Measurements from ENCODE around the gene MAN1A1.
A peak's percentile ranks its signal among the peaks of the same experiment; 100 is the strongest.

Gene MAN1A1

DNA sequence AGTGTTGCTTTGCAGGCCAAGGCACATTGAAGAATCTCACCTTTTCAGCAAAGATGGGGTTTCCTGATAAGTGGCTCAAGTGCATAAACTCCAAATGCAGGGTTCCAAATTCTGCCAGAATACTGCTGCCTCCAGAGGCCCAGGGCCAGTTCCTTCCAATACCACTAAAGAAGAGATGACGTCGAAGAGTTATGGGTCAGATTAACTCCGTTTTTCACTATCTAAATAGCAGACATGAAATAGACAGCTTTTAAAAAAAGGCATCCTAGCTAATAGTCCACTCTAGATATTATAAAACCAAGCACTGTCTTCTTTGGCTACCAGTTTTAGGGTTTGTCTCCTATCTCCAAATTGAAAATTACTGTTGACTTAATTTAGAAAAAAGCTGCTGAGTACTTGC is 144.8 kb downstream of the MAN1A1 start:
- no peak for TF ChIP-seq GATA1 (IDR thresholded peaks at IDR 0.05; ENCODE audit: low read depth, low read length)
- TF ChIP-seq POLR2A (IDR thresholded peaks at IDR 0.05; ENCODE audit: low read length) = no peak

DNA sequence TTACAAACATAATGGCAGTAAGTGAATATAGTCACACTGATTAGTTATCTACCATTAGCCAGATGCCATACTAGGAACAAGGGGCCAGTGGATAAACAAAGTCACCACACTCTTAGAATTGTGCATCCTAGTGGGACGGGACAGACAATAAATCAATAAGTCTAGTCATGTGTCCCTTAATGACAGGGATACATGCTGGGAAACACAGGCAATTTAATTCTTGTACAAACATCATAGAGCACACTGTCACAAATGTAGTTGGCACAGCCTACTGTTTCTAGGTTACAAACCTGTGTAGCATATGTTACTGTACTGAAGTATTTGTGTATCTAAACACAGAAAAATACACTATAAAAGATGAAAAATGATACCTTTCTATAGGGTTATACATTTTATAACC is 148.1 kb downstream of the MAN1A1 start:
- DNase-seq = no peak
- TF ChIP-seq POLR2A (IDR thresholded peaks at IDR 0.05; ENCODE audit: low read length) (no peak), GATA1 (IDR thresholded peaks at IDR 0.05; ENCODE audit: low read depth, low read length) (no peak)

More for the DNA sequence above, 144.8 kb downstream of the MAN1A1 start:
- no peak for DNase-seq

DNA sequence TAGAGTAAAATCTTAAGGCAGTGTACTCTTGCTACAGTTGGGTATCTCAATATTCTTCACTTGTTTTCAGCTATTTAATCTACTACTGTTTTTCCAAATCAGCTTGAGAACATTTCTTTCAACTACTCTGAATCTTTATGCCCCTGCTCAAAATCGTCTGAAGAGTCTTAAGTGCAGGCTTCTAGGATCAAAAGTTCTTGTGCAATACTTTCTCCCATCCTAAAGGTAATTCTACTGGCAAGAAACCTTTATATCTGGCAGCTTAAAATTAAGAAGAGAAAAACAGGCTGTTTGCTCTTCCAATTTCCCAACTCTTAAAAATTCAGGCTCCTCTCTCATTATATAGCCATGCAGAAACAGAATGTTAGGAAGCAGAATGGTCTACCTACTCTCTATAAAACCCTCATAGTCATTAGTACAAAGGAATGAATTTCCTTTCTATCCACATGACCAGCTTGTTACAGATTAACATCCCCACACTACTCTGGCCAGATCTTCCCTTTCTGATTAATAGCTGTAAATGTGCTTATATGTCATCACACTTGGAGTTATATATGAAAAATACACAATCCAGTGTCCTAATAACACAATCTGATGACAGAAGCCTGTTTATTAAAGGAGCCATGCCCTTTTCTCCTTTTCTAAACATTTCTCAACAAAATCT is 148.9 kb downstream of the MAN1A1 start:
- TF ChIP-seq GATA1 (IDR thresholded peaks at IDR 0.05; ENCODE audit: low read depth, low read length) = no peak
- no peak for TF ChIP-seq POLR2A (IDR thresholded peaks at IDR 0.05; ENCODE audit: low read length)
- no peak for DNase-seq

DNA sequence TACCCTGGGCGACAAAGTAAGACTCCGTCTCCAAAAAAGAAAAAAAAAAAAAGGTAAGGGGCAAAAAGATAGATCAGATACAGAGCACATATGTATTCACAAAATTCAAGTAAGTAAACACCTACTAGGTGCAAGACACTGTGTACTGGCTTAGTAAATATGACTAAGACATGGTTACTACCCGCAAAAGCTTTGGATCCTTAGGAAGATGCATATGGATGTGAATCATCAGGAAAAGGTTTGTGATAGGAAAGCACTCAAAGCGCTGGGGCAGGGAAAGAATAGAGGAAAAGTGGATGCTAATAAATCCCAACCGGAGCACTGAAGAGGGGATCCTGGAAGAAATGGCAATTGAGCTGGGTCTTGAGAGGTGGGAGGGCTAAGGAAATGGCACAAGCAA is 152.3 kb downstream of the MAN1A1 start:
- no peak for DNase-seq
- no peak for TF ChIP-seq GATA1 (IDR thresholded peaks at IDR 0.05; ENCODE audit: low read depth, low read length)
- no peak for TF ChIP-seq POLR2A (IDR thresholded peaks at IDR 0.05; ENCODE audit: low read length)

DNA sequence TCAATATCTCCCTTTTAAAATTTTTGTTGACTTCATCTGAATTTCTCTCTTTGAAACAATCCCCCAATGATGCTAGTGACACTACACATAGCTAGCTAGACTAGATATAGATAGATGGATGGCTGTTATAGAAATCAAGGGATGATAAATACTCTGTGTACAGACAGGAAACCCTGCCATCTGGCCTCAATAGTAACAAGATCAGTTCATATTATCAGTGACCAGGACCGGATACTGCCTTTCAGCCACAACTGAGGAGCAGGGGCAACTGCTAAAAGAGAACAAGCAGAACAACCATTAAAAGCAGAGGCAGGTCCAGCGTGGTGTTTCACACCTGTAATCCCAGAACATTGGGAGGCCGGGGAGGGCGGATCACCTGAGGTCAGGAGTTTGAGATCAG is 152.8 kb downstream of the MAN1A1 start:
- DNase-seq = no peak
- TF ChIP-seq POLR2A (IDR thresholded peaks at IDR 0.05; ENCODE audit: low read length) (no peak), GATA1 (IDR thresholded peaks at IDR 0.05; ENCODE audit: low read depth, low read length) (no peak)

DNA sequence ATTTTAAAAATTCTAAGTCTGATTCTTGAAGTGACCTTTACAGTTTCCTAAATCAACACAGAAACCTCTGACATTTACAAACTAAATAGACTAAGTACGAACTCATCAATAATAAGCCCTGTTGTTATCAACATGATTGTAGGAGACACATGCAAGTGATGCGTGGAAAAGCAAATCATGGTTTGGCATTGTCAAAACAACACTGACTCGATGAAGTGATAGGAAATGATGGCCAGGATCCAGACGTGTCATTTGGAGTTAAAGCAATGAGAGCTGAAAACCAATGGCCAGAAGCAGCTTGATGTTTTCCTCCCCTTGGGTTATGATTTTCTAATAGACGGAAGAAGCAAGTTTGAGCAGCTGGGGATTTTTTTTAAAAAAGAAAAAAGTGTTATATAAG is 153.7 kb downstream of the MAN1A1 start:
- TF ChIP-seq GATA1 (IDR thresholded peaks at IDR 0.05; ENCODE audit: low read depth, low read length) (no peak), POLR2A (IDR thresholded peaks at IDR 0.05; ENCODE audit: low read length) (no peak)
- no peak for DNase-seq

DNA sequence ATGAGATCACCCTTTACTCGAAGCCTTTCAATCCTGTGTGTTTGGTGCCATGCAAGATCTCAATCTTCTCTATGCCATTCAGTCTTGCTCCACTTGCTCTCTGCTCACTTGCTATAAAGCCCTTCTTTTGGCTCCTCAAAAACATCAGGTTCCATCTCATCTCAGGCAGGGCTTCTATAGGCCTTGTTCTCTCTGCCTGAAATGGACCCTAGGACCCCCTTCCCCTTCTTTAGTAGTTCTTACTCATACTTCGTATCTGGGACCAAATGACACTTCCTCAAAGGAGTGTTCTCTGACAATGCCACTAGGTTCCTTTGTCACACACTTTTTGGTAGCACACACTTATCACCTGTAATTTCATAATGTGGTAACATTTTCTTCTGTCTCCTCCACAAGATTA is 154.4 kb downstream of the MAN1A1 start:
- DNase-seq = no peak
- TF ChIP-seq GATA1 (IDR thresholded peaks at IDR 0.05; ENCODE audit: low read depth, low read length) (no peak), POLR2A (IDR thresholded peaks at IDR 0.05; ENCODE audit: low read length) (no peak)

DNA sequence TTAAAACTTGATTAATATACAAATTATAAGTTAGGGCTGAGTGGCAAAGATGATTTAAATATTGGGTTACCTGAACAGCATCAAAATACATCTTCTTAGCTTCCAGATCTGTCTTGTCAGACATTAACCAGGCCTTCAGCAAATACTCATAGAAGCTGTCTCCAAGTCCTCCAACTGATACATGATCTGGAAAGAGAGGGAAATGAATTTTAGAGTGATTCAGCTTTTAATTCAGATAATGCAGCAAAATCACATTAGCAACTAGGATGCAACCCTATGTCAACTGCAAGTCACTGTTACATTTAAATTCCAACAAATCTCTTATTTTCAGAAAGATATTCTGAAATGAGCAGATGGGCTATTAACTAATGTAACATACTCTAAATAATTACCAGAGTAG is 155.9 kb downstream of the MAN1A1 start:
- DNase-seq = peak in 1 of 2 experiments; percentile 12
- no peak for TF ChIP-seq POLR2A (IDR thresholded peaks at IDR 0.05; ENCODE audit: low read length)
- TF ChIP-seq GATA1 (IDR thresholded peaks at IDR 0.05; ENCODE audit: low read depth, low read length) = no peak

DNA sequence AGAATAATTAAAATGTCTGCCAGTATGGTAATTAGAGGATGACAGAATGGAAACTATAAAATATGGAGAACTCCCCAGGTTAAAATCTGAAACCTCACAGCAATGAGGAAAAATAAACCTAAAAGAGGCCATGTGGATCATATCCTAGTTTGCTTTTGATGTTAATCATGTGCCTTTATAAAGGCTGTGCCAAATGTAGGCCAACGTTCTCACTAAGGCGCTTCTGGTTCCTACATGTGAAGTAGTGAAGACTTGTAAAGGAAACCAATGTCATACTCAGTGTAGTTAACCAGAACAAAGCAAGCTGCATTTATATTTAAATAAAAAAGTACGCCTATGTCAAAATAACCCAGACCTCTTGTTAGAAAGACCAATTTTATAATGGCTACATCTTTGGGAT is 157.4 kb downstream of the MAN1A1 start:
- TF ChIP-seq POLR2A (IDR thresholded peaks at IDR 0.05; ENCODE audit: low read length) (no peak), GATA1 (IDR thresholded peaks at IDR 0.05; ENCODE audit: low read depth, low read length) (no peak)
- DNase-seq = no peak

DNA sequence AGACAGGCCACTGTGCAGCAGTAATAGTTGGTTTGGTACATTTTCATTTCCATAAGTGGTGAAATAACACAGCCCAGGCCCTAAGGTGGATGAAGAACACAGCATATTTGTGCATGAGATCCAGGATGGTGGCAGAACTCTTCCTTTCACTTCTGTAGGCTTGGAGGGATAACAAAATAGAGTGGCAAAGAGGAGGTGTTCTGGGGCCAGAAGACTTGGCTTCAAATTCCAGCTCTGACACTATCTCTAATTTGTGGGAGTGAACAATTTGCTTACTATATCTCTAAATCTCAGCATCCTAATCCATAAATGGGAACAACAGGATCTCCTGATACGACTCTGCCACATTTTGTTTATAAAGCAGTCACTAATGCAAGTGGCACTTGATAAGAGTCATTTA is 159.4 kb downstream of the MAN1A1 start:
- TF ChIP-seq GATA1 (IDR thresholded peaks at IDR 0.05; ENCODE audit: low read depth, low read length) (no peak), POLR2A (IDR thresholded peaks at IDR 0.05; ENCODE audit: low read length) (no peak)
- no peak for DNase-seq

DNA sequence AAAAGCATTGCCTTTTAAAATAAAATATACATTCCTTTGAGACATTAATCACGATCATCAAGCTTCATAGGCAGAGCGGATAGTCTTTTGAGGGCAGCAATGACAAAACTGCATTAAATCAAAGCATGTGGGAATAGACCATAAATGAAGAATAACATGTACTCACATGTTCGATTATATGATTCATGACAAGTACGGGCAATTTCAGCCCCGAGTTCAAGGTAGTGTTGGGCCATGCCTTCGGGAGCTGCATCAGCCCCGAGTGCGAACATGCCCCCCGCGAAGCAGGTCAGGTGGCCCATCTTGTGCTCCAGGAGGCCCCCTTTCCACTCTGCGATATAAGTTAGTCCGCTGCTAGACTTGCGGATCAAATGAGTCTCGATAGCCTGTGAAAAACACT is 160.1 kb downstream of the MAN1A1 start:
- no peak for DNase-seq
- no peak for TF ChIP-seq GATA1 (IDR thresholded peaks at IDR 0.05; ENCODE audit: low read depth, low read length)
- no peak for TF ChIP-seq POLR2A (IDR thresholded peaks at IDR 0.05; ENCODE audit: low read length)

DNA sequence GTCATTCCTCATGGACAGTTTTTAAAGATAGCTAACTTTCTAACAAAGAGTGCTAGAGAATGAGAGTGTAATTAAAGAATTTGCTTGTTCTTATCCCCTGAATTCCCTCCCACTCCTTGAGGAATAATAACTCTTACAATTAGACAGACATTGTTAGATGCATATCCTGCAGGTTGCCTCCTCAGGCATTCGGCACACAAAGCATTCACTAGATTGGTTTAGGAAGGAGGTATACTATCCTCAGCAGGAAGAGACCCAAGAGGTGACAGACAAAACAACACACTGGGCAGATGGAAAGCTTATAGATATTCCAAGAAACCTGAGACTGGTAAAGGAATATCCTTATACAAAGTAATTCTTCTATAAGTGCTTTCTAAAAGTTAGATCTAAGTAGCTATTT is 162.0 kb downstream of the MAN1A1 start:
- TF ChIP-seq GATA1 (IDR thresholded peaks at IDR 0.05; ENCODE audit: low read depth, low read length) (no peak), POLR2A (IDR thresholded peaks at IDR 0.05; ENCODE audit: low read length) (no peak)
- no peak for DNase-seq

DNA sequence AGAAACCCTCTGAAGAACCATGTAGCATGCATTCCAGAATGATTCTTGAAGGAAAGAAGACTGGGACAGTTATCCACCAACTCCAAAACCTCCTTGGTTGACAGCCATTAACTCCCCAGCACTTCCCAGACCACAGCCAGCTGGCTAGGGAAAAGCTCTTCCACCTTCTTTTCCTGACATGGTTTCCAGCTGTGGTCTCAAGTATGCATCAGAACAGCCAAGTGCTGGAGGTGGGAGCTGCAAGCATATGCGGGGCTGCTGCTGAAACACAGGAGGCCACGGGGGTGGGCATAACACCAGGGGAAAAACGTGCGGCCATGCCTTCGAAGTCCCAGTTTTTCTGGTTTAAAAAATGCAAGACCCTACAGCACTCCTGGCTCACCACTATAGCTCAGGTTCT is 163.1 kb downstream of the MAN1A1 start:
- DNase-seq = no peak
- TF ChIP-seq GATA1 (IDR thresholded peaks at IDR 0.05; ENCODE audit: low read depth, low read length) = no peak
- TF ChIP-seq POLR2A (IDR thresholded peaks at IDR 0.05; ENCODE audit: low read length) = no peak

DNA sequence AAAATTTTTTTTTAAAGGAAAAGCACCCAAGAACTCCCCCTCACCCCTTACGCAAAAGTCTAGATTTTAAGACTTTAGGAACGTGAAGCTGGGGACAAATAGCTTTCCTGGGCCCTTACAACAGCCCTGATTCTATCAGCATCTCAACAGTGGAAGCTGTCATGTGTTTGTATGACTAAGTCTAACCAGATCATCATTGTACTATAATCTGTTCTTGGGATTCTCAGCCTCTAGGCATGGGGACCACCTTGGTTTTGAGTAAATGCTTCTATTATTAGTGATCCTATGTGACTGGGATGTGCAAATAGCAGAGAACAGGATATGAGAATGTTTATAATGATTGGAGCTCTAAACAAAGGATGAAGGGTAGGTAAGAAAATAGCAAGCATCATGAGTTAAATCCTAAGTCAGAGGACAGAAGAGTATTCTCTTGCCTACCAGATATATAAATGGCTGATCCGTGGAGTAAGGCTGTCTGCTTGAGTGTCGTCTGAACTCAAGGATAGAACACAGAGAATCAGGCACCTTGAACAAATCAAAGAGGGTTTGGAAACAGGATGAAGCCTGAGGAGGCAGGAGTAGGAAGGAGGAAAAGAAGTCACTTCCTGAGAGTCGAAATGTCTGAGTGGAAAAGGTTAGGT is 165.4 kb downstream of the MAN1A1 start:
- no peak for DNase-seq
- TF ChIP-seq GATA1 (IDR thresholded peaks at IDR 0.05; ENCODE audit: low read depth, low read length) = no peak
- no peak for TF ChIP-seq POLR2A (IDR thresholded peaks at IDR 0.05; ENCODE audit: low read length)

DNA sequence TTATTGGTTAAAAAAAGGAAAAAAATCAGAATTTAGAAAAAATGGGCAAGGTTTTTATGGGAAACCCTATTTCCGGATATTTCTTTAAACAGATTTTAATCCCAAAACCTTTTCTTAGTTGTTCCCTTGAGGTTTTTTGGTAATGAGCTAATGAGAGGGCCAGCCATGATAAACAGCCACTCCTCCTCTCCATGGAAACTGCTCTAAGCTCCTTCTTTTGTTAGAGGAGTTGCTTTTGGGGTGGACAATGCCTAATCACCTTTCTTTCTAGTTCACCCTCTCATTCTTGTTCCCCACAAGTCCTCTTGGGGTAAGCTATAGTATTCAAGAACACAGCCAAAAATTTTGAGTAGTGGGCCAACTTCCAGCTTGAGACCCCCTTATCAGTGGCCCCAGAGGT is 166.1 kb downstream of the MAN1A1 start:
- TF ChIP-seq POLR2A (IDR thresholded peaks at IDR 0.05; ENCODE audit: low read length) (no peak), GATA1 (IDR thresholded peaks at IDR 0.05; ENCODE audit: low read depth, low read length) (no peak)
- DNase-seq = no peak

All from erythroblast (primary cell).